Effector CD8-positive, alpha-beta T cell (primary cell): ENCODE measurements around the gene ATP11A.
"Not testable (repeated sequence)": the region's sequence is repeated elsewhere in the genome, so short reads cannot be mapped to it uniquely, and the experiment has no call there.

Source experiments
- DNase-seq: peaks from one replicate; lab custom pipeline; 2025; lab: John Stamatoyannopoulos, UW

The ATP11A gene

DNA sequence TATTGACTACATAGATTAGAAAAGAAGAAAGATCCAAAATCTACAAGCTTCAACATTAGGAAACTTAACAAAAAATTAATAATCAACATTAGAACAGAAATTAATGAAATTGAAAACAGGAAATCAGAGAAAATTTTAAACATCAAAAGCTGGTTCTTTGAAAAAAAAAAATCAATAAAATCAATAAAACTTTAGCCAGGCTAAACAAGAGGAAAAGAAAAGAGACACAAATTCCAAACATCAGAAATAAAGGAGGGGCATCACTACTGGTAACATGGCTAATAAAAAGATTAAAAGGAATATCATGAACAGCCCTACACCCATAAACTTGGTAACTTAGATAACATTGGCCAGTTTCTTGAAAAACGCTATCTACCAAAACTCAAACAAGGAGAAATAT, 110.2 kb downstream of the ATP11A start:
- no peak for DNase-seq

DNA sequence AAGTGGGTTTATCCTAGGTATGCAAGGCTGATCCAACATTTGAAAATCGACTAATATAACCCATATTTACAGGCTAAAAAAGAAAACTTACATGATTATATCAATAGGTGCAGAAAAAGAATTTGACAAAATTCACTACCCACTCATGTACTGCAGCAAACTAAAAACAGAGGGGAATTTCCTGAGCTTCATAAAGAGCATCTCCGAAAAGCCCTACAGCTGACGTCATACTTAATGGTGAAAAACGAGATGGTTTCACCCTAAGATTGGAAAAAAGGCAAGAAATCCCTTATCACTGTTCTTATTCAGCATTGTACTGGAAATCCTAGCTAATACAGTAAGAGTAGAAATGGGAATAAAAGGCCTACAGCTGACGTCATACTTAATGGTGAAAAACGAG, 111.0 kb downstream of the ATP11A start:
- DNase-seq, result not testable (repeated sequence)

DNA sequence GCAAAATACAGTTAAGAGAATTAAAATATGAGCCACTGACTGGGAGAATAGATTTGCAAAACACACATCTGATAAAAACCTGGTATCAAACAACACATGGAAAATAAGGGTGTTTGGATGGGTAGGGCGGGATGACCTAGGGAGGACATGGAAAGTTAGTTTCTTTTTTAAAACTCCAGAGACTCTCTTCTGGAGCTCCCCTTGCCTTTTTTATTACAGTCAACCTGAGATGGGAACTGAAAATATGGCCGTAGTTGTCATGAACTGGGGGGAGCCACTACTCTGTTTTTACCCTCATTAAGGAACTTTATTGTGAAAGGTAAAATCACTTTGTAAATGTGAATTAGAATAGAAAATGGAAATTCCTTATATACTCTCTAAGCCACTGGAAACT, 113.0 kb downstream of the ATP11A start:
- no peak for DNase-seq

DNA sequence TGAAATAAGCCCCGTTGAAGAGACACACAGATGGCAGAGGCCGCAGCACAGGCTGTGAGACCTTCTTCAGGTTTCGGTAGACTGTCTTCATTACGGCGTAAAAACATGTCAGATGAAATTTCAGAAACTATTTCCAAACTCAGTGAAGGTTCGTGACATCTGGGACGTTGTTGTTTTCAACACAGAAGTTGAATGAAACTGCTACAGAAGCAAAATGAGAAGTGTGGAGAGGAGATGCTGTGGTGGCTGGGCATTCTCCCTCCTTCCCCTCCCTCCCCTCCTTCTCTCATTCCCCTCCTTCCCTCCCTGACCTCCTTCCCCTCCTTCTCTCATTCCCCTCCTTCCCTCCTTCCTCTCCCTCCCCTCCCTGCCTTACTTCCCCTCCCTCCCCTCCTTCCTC, 113.6 kb downstream of the ATP11A start:
- DNase-seq, result no peak

DNA sequence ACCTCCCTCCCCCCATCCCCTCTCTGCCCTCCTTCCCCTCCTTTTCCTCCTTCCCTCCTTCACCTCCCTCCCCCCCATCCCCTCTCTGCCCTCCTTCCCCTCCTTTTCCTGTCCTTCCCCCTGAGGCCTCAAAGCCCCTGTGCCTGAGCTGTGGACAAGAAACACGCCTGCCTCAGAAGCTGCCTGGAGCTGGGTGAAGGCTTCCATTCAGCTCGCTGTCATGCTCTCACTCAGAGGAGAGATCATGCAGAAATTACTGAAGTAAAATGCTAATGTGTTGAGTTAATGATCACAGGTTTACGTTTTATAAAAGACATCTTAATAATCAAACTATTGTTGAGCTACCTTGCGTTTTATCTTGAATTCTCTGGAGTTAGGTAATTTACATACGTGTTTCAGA, 114.5 kb downstream of the ATP11A start:
- no peak for DNase-seq

DNA sequence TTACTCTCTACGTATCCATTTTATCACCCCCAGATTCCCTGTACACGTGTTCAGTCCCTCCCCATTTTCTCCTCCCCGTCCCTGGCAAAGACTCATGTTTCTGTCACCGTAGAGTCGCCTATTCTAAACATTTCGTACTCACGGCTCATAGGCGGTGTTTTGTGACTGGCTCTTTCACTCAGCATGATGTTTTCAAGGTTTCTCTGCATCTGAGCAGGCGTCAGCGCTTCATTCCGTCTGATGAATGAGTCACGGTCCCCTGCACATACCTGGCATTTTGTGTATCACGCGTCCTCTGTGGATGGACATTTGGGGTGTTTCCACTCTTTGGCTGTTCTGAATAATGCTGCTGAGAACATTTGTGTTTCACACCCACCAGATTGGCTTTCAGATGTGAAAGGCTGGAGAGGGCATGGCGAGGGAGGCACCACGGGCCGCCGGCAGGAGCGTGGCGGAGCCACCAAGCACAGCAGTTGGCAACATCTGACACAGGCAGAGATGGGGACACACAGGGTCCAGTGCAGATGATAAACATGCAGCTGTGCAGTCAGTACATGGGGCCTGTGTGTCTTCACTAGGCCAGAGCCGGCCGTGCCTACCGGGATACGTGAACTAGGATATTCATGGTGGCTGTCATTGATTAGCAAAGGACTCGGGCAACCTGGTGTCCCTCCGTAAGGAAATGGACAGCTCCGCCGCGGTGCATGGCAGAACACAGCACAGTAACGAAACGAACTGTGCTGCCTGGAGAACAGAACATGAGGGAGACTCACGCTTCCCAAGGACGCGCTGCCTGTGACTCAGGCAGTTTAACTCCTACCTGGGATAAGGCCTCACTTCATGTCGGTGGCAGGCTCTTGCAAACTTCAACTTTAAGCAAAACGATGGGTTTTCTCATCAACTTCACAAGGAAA, 117.2 kb downstream of the ATP11A start:
- DNase-seq, result no peak

DNA sequence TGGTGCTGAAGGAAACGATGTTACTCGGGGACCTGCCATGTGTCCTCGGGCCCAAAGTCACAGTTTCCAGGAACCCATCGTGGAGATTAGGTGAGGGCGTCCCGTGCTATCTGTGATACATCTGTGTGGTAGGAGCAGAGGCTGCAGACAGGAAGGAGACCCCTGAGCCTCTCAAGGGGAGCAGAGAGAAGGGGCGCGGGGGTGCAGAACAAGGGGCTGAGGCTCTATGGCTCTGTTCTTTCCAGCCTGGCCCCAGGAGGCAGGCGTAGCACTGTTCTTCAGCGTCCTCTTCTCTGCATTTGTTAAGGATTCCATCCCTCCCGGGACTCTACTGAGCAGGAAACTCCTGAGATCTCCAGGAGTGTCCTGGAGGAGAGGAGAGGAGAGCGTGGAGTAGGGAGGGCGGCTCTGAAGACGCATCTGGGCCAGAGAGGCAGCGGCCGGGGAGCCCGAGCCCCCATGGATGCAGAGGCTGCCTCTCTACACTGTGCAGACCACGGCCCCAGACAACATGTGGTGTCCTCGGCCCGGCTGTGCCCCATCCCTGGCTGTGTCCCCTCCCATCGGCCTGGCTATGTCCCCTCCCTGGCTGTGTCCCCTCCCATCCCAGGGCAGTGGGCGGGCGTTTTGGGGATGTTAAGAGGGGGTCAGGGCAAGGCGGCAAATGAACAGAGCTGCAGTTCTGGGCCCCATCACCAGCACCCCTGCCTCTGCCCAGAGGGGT, 118.0 kb downstream of the ATP11A start:
- DNase-seq, result no peak

DNA sequence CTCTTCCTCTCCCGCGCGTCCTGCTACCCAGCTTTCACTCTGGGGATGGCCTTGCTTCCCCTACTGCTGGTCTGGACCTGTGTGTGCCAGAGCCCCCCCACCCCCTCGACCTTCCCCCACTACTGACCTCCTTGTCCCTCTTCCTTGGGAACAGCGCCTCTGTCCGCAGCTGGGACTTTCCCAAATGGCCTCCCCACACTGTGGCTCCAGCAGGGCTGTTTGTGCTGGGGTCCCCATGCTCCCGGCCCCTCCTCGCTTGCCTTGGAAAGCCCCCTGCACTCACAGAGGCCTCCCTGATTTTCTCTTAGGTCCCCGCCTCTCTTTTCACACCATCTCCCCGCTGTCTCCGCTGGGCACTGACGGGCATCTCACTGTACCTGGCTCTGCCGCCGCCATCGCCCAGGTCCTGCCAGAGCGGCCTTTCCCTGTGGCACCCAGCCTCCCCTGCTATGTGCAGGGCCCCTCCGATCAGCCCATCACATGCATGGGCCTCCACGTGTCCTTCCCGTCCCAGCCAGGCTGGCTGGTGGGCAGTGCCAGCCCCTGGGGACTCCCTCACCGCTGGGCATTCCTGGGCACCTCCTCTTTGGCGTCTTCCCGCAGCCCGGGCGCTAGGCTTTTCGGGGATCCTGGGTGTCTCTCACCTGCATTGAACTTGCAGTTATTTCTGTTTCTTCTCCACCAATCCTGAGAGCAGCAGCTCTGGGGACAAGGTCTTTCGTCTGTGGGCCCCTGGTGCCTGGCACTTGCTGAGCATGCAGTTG, 118.7 kb downstream of the ATP11A start:
- DNase-seq, result no peak

DNA sequence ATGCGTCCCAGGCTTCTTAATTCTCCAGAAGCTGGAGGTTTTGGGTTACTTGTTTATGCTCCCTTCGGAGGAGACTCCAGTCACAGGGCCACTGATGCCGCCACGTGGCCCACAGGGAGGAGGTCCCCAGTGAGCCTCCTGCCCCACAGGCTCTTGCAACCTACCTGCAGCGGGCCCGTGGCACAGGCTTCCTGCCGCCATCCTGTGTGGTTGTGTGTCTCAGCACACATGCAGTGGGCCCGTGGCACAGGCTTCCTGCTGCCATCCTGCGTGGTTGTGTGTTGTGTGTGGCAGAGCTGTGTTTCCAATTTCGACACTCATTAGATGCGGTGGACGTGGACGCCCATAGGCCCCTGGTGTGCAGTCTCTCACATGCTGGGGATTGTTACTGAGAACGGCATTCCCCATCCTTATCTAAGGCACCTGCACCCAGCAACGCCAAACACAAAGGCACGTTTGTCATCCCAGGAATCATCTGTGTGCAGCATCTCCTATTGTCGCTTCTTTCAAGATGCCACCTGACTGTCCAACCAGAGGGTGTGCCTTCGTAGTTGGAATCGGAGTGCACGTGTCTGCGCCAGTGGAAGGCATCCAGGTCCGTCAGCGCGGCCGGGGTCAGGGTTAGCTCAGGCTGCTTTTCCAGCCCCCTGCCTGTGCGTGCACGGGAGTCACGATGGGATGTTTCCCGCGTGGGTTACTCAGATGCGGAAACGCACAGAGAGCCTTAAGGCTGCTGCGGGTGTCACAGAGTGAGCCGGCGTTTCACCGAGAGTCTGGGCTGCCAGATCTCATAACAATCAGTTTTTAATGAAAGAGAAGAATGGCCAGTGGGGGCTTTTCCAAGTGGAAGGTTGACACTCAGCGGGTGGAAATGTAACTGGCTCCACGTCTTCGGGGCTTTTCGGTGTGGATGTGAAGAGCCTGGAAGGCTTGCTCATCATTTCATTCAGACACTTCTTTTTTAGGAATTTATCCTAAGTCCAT, 119.8 kb downstream of the ATP11A start:
- no peak for DNase-seq

DNA sequence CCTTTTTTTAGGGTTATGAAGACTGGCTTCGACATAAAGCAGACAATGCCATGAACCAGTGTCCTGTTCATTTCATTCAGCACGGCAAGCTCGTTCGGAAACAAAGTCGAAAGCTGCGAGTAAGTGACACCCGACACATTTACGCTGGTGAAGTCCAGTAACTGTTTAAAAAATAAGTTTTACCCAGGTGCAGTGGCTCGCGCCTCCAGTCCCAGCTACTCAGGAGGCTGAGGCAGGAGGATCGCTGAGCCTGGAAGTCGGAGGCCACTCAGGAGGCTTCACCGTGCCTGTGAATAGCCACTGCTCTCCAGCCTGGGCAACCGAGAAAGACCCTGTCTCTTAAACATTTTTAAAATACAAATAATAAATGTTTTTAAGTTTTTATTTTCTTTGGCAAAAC, 120.8 kb downstream of the ATP11A start:
- no peak for DNase-seq

DNA sequence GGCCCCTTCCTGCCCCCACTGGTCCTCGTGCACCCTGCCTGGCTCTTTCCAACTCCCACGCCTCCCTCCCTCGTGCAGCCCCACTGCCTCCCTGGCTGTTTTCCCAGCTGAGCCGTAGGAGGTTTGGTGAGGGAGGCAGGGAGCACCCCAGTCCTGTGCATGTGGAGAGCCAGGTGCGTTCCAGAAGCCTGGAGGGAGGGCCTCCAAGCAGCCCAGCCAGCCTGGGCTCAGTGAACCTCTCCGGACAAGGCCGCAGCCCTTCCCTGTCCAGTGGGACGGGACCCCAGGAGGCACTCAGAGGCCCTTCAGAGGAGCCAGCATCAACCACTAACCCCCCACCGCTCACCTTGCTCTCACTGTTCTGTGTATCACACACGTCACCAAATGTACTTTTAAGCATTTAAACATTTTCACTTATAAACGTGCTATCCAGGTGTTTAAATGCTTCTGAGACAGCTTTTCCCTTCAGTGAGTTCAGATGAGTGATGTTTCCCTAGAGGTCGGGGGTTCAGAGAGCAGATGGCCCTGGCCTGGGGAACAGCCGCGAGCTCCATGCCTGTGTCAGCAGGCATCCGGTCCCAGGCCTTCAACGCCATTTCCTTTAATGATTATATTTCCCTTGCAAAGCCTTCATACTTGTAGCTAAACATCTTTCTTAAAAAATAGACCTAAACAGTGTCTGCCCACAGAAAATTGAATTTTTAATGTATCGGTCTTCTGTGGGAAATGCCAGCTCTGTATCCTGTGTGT, 122.6 kb downstream of the ATP11A start:
- no peak for DNase-seq

DNA sequence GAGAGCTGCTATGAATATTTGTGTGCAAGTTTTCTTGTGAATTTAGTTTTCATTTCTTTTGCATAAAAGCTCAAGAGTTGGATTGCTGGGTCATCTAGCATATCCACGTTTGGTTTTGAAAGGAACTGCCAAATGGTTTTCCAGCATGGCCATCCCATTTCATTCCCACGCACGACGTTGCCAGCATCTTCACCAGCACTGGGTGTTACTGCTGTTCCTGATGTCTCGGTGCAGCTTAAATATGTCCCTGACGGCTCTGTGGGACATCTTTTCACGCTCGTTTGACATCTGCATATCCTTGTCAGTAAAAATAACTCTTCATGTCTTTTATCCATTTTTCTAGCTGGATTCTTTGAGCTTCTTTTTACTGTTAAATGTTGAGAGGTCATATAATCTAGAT, 123.7 kb downstream of the ATP11A start:
- DNase-seq, result no peak

DNA sequence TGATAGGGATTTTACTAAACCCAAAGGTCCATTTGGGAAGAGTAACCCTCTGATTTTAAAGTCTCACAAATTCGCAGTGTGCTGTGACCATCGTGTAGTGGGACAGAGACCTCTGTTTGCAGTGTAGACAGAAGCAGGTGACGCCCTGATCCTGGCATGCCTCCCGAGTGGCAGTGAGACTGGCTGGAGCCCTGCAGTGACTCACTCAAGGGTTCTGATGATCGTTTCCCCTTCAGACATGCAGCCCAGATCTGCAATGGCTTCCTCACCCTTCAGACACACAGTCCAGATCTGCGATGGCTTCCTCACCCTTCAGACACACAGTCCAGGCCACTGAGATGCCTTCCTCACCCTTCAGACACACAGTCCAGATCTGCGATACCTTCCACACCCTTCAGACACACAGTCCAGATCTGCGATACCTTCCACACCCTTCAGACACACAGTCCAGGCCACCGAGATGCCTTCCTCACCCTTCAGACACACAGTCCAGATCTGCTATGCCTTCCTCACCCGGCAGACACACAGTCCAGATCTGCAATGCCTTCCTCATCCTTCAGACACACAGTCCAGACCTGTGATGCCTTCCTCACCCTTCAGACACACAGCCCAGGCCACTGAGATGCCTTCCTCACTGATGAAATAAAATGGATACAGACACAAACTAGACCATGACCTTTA, 125.2 kb downstream of the ATP11A start:
- no peak for DNase-seq

DNA sequence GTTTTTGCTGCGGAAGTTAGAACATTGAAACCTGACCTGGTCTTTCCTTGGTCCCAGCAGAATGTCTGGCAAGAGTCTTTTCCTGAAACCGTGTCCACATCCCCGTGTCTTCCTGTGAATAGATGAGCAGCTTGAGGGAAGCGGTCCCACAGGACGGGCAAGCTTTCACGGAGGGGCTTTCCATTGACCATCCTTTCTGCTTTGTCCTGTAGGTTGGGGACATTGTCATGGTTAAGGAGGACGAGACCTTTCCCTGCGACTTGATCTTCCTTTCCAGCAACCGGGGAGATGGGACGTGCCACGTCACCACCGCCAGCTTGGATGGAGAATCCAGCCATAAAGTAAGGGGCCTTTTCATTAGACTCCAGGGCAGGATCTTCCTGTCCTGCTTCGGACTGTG, 126.0 kb downstream of the ATP11A start:
- no peak for DNase-seq

DNA sequence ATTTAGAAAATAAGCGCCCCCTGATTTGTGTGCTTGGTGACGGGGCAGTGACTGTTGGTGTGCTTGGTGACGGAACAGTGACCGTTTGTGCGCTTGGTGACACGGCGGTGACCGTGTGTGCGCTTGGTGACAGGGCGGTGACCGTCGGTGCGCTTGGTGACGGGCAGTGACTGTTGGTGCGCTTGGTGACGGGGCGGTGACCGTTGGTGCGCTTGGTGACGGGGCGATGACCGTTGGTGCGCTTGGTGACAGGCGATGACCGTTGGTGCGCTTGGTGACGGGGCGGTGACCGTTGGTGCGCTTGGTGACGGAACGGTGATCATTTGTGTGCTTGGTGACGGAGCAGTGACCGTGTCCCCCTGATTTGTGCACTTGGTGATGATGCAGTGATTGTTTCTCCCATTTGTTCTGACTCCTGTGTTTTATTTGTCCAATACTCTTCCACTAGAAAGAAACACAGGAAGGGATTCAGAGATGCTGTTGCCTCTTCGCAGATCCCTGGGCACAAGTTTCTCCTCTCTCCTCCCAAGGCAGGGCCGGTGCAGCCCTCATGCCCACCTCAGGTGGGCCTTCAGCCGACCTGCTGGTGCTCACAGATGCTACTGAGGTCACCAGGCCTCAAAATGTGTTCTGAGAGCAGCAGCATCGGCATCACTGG, 128.3 kb downstream of the ATP11A start:
- DNase-seq, result no peak

DNA sequence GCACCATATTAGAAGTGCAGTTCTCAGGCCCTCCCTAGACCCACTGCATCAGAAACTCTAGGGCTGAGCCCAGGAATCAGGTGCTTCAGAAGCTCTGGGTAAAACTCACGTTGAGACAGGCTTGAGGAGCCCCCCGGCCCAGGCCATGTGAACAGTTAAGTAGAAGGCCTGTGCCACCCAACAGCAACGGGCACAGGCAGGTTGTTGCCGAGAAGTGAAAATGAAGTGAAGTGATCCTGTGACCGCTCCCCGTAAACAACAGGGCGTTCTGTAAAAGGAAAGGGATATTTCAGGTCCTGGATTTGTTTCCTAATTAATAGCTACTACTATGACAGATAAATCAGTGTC, 128.8 kb downstream of the ATP11A start:
- no peak for DNase-seq

DNA sequence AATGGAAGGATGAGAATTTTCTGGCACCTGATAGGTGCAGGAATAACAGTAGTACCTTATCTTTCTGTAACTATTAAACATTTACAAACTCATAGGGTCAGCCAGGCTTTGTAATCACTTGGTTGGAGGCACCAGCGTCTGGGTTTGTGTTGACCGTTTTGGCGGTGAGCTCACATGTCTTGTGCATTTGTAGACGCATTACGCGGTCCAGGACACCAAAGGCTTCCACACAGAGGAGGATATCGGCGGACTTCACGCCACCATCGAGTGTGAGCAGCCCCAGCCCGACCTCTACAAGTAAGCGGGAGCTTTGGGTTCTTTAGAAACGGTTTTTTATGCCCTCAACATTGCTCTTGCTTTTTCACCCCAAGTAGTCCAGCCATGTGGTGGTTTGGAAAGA, 129.3 kb downstream of the ATP11A start:
- no peak for DNase-seq

DNA sequence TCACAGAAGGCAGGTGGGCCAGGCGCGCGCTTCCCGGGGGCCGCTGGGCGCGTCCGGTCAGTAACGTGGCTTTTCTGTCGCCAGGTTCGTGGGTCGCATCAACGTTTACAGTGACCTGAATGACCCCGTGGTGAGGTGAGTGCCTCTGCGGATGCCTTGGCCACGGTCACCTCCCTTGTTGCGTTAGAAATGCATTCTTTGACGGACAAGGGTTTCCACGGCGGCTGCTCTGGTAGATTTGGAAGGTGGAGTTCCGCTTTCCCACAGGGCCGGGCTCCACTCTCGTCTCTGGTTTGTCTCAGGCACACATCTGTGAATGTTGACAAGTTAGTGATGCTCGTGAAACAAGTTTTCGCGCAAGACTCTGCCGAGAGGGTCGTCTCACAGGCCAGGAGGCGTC, 130.0 kb downstream of the ATP11A start:
- no peak for DNase-seq

DNA sequence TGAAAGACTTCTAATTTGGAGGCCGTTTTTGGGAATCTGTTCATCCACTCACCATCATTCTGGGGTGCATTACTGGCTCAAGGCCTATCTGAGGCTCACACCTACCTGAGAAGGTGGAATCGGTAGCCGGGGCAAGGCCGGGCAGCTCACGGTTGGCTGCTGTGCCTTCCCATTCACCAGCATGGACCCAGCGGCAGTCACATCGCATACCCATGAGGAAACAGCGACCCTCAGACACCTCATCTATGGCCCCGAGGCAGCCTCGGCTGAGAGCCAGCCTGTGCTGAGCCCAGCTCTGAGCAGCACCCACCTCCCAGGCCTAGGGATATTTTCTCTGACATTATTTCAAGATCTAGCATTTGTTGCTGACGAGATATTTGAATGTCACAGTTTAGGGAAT, 130.5 kb downstream of the ATP11A start:
- DNase-seq, result no peak
